Loucy (cell line): ENCODE measurements around the gene ADARB1.

Experiments
- CTCF ChIP-seq: fragments of 200-600 bp; sonication (generic); conservative IDR thresholded peaks from 2 replicates; pipeline ENCODE4 v1.5.1; 2014; ENCODE audit warnings: mild to moderate bottlenecking, antibody characterized with exemption, low read length
- EZH2phosphoT487 ChIP-seq: fragments of 200-600 bp; IDR thresholded peaks from 2 replicates; pipeline ENCODE4 v1.6.1; 2018; ENCODE audit warnings: antibody characterized with exemption, mild to moderate bottlenecking, moderate library complexity, borderline replicate concordance

- no peak for TF ChIP-seq CTCF
- TF ChIP-seq EZH2phosphoT487: no peak
Observed at GRCh38 chr21:45054227-45054926, 20.0 kb upstream of the ADARB1 start.
